ENCODE measurements around the gene GALNT16. TPM values are rescaled to one million over a fixed set of nuclear protein-coding genes. Genes with fewer than 3 reads are reported as not detected.

GALNT16 gene
- total RNA-seq, 4 donors from 2014 or later = 2.5 to 11.3 (median 2.8) TPM

GRCh38 chr14:69339426-69339825, 79.5 kb downstream of the GALNT16 start:
- no peak for TF ChIP-seq EP300 (IDR thresholded peaks at IDR 0.05; ENCODE audit: low read depth)
- no peak for TF ChIP-seq POLR2A (IDR thresholded peaks at IDR 0.05)
- TF ChIP-seq, protein P1, sequence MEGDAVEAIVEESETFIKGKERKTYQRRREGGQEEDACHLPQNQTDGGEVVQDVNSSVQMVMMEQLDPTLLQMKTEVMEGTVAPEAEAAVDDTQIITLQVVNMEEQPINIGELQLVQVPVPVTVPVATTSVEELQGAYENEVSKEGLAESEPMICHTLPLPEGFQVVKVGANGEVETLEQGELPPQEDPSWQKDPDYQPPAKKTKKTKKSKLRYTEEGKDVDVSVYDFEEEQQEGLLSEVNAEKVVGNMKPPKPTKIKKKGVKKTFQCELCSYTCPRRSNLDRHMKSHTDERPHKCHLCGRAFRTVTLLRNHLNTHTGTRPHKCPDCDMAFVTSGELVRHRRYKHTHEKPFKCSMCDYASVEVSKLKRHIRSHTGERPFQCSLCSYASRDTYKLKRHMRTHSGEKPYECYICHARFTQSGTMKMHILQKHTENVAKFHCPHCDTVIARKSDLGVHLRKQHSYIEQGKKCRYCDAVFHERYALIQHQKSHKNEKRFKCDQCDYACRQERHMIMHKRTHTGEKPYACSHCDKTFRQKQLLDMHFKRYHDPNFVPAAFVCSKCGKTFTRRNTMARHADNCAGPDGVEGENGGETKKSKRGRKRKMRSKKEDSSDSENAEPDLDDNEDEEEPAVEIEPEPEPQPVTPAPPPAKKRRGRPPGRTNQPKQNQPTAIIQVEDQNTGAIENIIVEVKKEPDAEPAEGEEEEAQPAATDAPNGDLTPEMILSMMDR (IDR thresholded peaks at IDR 0.05) = no peak
- TF ChIP-seq POLR2AphosphoS5 (IDR thresholded peaks at IDR 0.05) = no peak
- 94 to 100% methylated on average over 8 to 13 of the region's 13 CpGs for WGBS, 2 donors (ENCODE audit: low coverage in 1 of 2)
- Histone ChIP-seq H3K27ac (no peak overlapping the region), H3K27me3 (no peaks in the 10 kb centered on the region), H3K9me3 (no peaks in the 10 kb centered on the region), H3K36me3 (no peaks in the 10 kb centered on the region), H3K4me1 (peaks cover 0 to 9% (median 3%) of the 10 kb centered on the region in 4 donors), H3K4me3 (no peak overlapping the region)
- intact Hi-C loops (cut with DNase I; ENCODE audit: low total_unique reads) (no loop called here), in situ Hi-C loops (cut with MboI; ENCODE audit: low pct_ligation_motif_present in 1 of 4, low pct_unique_long_range_greater_than_20kb in 1 of 4, low sequenced_read_pairs in 3 of 4) (no loop called here)
- DNase-seq = no peak

GRCh38 chr14:69342928-69343525, 83.1 kb downstream of the GALNT16 start:
- no peak overlapping the region for H3K4me3 ChIP-seq
- DNase-seq = peak; percentile 17
- H3K9me3 ChIP-seq = no peaks in the 10 kb centered on the region
- TF ChIP-seq EP300 (IDR thresholded peaks at IDR 0.05; ENCODE audit: low read depth) (no peak), POLR2A (IDR thresholded peaks at IDR 0.05) (no peak), POLR2AphosphoS5 (IDR thresholded peaks at IDR 0.05) (no peak)
- TF ChIP-seq, protein P1 (IDR thresholded peaks at IDR 0.05) = no peak
- no peaks in the 10 kb centered on the region for H3K27me3 ChIP-seq
- no peaks in the 10 kb centered on the region for H3K36me3 ChIP-seq
- in situ Hi-C loops (cut with MboI; ENCODE audit: low pct_ligation_motif_present in 1 of 4, low pct_unique_long_range_greater_than_20kb in 1 of 4, low sequenced_read_pairs in 3 of 4) = no loop called here
- intact Hi-C loops (cut with DNase I; ENCODE audit: low total_unique reads) = no loop called here
- peaks cover 0 to 9% (median 3%) of the 10 kb centered on the region in 4 donors for H3K4me1 ChIP-seq
- 49 to 56% methylated on average over 2 to 8 of the region's 8 CpGs for WGBS, 2 donors (ENCODE audit: low coverage in 1 of 2)
- no peak overlapping the region for H3K27ac ChIP-seq

DNA sequence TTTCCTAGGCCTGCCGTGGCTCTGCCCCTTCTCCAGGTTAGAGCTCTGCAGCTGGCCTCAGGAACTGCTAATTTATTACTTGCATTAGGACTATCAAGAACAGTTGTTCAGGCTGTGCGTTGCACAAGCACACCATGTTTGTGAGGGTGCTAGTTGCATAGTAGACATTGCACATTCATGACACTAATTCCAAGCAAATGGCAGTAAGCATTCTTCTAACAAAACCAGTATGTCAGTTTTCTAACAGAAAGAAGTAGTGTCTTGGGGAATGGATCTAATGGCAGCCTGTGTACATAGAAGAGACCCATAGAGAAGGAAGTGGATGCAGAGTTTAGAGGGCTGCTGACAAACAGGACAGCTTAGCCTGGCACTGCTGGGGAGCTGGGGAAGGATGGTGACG, 84.2 kb downstream of the GALNT16 start:
- intact Hi-C loops (cut with DNase I; ENCODE audit: low total_unique reads) (no loop called here), in situ Hi-C loops (cut with MboI; ENCODE audit: low pct_ligation_motif_present in 1 of 4, low pct_unique_long_range_greater_than_20kb in 1 of 4, low sequenced_read_pairs in 3 of 4) (no loop called here)
- Histone ChIP-seq H3K27ac (no peak overlapping the region), H3K36me3 (no peaks in the 10 kb centered on the region), H3K4me1 (peaks cover 0 to 9% (median 3%) of the 10 kb centered on the region in 4 donors), H3K27me3 (no peaks in the 10 kb centered on the region), H3K4me3 (no peak overlapping the region), H3K9me3 (no peaks in the 10 kb centered on the region)
- TF ChIP-seq, protein P1 (IDR thresholded peaks at IDR 0.05) = no peak
- TF ChIP-seq POLR2AphosphoS5 (IDR thresholded peaks at IDR 0.05) (no peak), EP300 (IDR thresholded peaks at IDR 0.05; ENCODE audit: low read depth) (no peak), POLR2A (IDR thresholded peaks at IDR 0.05) (no peak)
- no peak for DNase-seq
- 89% methylated on average over 3 of the region's 3 CpGs; no CpG with 5 or more reads in 1 of the 2 donors for WGBS, 2 donors (ENCODE audit: low coverage in 1 of 2)

GRCh38 chr14:69345402-69345801, 85.4 kb downstream of the GALNT16 start:
- no peaks in the 10 kb centered on the region for H3K36me3 ChIP-seq
- H3K4me3 ChIP-seq = no peak overlapping the region
- intact Hi-C loops (cut with DNase I; ENCODE audit: low total_unique reads) (no loop called here), in situ Hi-C loops (cut with MboI; ENCODE audit: low pct_ligation_motif_present in 1 of 4, low pct_unique_long_range_greater_than_20kb in 1 of 4, low sequenced_read_pairs in 3 of 4) (no loop called here)
- no peak for DNase-seq
- peaks cover 0 to 9% (median 3%) of the 10 kb centered on the region in 4 donors for H3K4me1 ChIP-seq
- H3K9me3 ChIP-seq = no peaks in the 10 kb centered on the region
- no peak overlapping the region for H3K27ac ChIP-seq
- WGBS, 2 donors (ENCODE audit: low coverage in 1 of 2) = 33% methylated on average over 4 of the region's 4 CpGs; no CpG with 5 or more reads in 1 of the 2 donors
- H3K27me3 ChIP-seq = no peaks in the 10 kb centered on the region
- TF ChIP-seq EP300 (IDR thresholded peaks at IDR 0.05; ENCODE audit: low read depth) (no peak), POLR2A (IDR thresholded peaks at IDR 0.05) (no peak), POLR2AphosphoS5 (IDR thresholded peaks at IDR 0.05) (no peak)
- TF ChIP-seq, protein P1 (IDR thresholded peaks at IDR 0.05) = no peak

Data from transverse colon (tissue), 4 donors.